GM18511 (cell line): Measurements from ENCODE around the gene FCN3.

Experiments
- ATAC-seq: cut with Tn5 transposase; IDR thresholded peaks from one replicate; pipeline ENCODE4 v1.9.1; 2021; ENCODE audit warnings: mild to moderate bottlenecking, moderate library complexity; ENCODE audit not compliant: unreplicated experiment

FCN3 gene

DNA sequence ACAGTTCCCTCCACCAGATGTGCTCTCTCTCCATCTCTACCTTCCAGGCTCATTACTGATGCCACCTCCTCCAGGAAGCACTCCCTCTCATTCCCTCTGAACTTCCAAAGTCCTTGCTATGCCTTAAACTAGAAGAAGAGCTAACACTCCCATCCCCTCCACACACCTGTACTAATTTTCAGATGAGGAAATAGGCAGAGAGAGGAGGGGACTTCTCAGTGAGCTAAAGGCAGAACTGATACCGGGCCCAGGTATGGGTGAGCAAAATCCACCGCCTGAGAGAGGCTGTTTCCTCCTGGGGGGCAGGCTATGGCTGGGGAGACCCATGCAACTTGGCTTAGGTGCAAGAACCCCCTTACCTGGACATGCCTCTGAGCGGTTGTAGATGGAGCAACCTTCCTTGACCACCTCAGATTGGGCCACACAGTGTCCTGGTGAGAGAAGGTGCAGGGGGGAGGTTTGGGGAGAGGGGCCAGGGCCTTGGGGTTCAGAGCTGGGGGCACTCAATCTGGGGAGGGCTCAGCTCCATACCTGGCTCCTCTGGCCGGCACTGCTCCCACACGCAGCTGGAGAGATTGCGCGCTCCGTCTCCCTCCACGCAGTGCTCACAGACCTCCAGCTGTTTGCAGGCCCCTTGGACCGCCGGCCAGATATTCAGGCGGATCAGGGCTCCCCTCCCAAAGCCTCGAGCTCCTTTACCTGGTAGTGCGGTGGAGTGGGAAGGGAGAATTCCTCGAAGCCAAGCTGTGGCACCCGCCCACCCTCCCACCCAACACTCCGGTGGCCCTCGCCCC lies 7.5 kb upstream of the FCN3 start:
- ATAC-seq = no peak

DNA sequence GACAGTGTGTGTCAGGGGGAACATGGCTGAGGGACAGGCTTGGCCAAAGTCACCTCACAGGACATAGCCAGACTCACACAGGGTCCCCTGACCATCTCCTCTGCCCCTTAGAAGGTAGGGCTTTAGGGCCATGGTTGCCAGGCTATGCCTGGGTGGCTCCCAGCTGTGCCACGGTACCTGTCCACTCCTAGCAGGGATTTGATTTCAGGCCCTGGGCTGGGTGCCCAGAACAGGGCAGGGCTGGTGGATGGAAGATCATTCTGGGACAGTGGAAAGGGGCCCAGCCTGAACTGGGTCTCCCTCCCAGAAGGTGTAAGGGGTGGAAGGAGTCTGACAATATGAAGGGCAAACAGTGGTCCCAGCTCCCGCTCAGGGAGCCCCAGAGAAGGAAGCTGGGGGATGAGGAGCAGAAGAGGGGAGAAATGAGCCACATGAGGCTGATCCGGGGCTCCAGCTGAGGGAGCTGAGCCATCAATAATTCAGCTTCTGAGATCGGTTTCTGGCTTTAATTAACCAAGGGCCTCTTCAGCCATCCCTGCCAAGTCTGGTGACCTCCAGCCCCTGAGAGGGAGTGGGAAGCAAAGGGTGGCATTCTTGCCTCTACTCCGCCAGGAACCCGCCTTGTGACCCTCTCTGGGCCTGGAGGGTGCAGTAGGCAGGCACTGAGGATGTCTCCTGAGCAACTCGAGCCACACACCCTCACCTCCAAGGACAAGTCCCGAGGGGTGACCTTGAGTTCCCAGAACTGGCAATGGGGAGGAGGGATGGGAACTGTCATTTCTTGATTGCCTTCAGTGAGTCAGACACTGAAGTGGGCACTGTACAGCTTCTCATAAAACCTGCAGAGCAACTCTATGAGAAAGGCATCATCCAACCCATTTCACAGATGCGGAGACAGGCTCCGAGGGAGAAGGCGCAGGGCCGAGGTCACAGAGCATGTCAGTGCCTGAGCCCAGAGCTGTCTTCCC lies 6.4 kb upstream of the FCN3 start:
- no peak for ATAC-seq

DNA sequence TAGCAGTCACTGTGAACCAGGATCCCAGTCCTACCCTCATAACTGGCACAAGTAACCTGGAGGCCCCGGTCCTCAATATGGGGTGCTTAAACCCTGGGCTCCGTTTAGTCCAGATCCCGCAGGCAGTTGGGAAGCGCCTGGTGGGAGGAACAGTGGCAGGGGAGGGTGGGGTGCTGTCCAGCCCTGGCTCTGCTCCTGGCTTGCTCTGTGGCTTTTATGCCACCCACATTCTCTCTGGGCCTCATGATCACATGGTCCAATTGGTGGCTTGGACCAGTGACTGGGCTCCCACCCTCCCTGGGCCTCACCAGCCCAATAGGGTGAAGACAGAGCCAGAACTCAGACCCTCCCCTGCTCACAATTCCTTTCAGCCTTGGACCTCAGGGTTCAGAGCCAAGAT lies 5.6 kb upstream of the FCN3 start:
- ATAC-seq = no peak

DNA sequence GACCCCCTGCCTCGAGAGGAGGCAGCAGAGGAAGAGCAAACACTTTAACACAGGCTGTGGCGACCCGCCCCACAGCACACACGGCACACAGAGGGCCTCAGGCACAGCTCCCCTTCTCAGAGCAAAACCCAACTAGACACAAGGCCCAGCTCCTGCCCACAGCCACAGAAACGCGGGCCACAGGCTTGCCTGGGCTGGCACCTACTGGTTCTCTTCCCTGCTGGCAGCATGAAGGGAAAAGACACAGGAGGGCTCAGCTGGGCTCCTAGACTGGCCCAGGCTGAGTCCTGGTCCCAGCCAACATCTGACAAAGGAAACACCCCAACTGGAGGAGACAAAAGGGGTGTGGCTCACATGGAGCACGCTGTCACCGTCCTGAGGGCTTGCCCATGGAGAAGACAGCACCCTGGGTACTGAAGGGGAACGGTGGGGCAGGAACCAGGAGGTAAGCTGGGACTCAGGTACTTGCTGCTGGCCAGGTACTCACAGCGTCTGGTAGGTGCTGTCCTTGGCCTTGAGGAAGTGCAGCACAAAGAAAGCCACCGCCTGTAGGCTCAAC lies 5.0 kb upstream of the FCN3 start:
- no peak for ATAC-seq

DNA sequence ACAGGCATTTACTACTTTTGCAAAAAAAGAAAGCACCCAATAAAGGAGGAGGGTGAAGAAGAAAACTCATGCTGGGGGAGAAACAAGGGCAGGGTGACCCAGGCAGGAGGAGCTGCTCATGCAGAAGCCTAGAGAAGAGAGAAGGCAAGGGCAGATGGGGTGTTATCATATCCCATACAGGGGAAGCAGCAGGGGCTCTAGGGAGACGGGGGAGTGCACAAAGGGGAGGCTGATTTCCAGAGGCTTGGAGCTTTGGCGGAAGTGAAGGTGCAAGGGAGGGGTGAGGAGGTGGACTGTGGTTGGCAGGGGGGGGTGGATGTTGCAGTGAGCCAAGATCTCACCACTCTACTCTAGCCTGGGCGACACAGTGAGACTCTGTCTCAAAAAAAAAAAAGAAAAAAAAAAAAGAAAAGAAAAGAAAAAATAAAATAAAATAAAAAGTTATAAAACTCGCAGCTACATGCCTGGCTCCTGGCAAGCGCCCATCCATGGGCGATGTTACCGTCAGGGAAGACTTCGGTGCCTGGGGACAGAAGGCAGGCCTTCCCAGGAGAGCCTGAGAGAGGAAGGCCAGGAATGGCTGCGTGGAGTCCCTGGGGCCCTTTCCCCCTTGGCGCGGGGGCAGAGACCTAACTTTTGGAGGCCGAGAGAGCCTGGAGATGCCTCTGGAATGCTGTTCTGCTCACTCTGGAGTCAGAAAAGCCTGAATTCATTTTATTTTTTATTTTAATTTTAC lies 3.3 kb upstream of the FCN3 start:
- ATAC-seq = no peak

DNA sequence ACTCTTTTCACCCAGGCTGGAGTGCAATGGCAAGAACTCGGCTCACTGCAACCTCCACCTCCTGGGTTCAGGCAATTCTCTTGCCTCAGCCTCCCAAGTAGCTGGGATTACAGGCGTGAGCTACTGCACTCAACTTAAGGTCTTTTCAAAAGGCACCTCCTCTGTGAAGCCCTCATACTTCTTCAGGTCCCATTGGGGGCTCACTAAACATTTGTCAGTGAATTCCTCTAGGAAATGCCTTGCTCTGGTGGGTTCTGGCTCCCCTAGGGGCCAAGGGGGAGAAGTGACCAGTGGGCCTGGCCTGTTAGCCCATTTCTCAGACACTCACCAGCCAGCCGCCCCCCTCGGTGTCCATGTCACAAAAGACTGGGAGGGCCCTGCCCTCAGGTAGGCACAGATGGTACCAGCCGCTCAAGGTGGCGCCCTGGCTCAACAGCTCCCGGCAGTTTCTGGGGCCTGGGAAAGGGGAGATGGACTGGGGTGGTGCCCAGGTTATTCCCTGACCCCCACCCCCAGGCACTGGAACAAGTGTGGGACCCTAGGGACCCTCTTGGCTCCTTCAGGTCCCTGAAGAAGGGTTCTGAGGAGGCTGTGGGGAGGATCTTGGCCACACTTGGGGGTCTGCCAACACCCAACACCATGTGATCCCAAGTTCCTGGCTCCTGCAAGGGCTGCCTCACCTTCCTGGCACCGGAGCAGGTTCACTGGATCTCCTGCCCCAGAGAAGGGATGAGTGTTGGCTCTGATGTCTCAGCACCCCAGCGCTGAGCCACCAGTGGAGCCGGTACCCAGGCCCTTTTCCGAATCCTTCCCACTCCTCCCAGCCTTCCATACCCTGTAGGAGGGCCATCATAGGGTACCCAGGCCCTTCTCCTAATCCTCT lies 1.6 kb downstream of the FCN3 start:
- ATAC-seq = no peak

DNA sequence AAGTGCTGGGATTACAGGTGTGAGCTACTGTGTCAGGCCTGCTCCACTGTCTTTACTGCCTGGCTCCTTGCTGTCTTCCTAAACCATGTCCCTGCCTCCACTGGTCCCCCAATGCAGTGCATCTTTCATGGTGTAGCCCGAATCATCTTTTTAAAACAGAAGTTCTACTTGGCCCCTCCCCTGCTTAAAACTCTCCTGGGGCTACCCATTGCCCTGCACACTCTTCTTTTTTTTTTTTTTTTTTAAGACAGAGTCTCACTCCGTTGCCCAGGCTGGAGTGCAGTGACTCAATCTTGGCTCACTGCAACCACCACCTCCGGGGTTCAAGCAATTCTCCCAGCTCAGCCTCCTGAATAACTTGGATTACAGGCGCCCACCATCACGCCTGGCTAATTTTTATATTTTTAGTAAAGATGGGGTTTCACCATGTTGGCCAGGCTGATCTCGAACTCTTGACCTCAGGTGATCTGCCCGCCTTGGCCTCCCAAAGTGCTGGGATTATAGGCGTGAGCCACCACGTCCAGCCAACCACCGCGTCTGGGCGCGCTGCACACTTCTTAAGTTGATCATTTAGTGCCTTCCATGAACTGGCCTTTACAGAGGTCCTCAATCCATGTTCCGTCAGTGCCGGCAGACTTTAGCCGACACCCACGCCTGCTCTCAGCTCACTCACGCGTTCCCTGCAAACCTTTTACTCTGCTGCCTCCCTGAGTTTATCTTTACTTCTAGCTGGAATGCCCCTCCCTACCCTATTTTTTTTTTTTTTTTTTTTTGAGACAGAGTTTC lies 2.4 kb downstream of the FCN3 start:
- ATAC-seq = no peak

DNA sequence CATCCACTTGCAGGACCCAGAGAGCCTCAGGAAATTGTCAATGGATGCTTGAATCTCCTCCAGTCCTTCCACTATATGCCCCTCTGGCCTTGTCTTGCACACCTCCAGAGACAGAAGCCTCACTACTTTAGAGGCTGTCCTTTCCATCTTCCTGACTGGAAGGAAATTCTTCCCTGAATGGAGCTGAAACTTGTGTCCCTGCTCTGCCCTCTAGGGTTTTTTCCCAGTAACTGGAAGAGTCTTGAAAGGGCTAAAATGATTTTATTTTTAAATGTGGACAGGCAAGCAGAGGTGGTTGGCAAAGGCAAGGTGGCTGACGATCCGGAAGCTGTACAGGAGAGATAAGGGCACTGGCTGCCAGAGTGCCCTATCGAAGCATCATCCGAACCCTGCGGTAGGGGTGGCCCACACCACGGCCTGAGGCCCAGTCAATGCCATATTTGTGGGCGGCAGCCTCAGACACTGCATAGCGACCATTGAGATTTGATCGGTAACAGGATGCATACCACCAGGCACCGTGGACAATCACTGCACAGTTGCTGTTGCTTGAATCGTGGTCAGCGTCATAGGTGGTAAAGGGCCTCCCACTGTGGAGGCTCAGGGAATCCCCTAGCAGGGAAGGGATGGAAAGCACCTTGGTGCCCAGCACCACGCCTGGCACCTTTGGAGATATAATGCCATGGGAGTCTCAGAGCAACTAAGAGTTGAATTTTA lies 5.6 kb downstream of the FCN3 start:
- ATAC-seq = no peak

DNA sequence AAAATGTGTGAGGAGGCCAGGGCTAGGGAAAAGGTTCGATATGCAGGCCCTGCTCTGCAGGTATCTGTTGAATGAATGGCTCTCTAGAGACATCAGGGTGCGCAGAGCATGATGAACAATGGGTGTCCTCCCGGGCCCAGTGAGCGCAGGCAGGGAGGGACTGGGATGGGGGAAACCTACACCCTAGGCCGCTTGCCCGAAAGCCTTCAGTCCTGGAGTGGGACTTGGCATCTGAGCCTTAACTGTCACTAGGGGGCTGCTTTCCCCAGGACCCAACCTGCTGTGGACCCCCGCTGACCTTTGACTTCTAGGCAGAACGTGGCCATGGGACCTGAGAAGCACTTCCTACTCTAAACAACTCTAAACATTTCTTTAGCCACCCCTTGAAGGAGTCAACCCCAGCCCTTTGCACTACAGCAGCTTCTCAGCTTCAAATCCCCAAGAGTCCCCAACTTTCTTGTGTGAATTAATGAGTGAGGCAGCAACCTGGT lies 7.4 kb downstream of the FCN3 start:
- no peak for ATAC-seq

DNA sequence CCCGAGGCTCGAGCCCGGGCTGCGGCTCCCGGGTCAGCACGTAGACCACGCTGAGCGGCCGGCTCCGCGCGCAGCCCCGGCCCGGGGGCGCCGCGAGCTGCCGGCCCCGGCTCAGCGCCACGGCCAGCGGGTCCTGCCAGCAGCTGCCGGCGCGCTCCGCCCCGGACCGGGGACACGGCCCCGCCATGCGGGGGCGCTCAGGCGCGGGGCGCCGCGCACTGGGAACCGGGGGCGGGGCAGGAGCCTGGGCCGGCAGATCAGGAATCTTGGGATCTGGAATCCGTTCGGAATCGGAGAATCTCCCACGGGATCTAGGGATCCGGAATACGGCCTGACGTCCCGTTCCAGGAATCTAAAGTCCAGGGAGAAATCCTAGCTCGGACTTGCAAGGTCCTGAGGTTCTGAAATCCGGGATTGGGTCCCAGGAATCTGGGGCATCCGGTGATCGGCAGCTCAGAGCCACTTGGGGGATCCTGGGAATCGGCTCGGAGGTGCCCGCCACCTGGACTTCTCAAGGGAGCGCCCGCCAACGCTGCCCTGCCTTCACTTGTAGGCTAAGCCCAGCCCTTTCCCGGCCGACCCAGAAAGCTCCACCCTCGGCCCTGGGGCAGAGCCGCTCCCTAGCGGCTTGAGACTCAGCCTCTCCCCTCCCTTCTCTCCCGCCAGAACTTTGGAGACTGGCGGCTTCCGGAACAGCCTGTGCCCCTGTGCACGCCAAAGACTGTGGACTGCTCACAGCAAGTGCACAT lies 8.0 kb downstream of the FCN3 start, which contains the start of gene MAP3K6:
TSS of gene MAP3K6 (minus strand) at position 551 of the 749 bp plus-strand sequence. CDS start at position 187, 364 bp downstream.
- peak; percentile 38 for ATAC-seq

DNA sequence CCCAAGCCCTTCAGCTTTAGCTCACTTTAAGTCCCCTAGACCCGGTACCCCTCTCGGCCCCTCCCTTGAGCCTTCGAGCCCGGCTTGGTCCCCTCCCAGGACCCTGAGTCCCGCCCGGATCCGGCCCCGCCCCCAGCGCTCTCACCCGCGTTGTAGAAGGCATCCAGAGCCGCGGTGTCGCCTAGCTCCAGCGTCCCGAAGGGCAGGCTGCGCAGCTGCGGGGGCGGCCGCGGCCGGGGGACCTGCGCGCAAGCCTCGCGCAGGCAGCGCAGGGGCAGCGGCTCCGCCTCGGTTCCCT lies 8.6 kb downstream of the FCN3 start:
- ATAC-seq = peak; percentile 38

DNA sequence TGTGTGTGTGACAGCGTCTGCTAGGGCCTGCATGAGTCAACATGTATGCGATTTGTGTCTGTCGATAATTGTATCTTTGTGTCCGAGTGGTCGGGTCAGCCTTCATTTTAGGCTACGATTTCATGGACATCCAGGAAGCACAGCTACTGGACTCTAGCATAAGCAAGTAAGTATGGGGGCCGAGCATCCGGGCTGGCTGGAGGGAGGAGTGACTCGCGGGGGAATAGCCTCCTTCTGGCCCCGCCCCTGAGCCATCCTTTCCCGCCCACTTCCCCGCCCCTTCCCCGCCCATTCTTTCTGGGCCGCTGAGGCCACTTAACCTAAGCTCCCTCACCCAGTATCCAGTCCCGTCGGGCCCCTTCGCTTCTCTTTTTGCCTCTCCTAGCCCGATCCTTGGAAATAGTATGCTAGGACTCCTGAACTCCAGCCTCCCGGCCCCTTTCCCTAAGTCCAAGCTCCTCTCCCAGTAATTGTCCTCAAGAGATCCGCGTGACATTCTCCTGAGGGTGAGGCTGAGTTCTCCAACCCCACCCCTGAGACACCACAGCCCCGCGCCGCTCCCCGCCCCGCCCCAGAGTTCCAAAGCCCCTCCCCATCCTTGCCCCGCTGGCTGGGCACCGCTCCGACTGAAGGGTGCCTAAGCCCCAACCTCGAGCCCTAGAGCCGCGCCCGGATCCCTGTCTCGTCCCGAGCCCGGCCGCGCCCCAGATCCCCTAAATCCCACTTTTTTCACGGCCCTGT lies 9.1 kb downstream of the FCN3 start:
- ATAC-seq = peak; percentile 48

DNA sequence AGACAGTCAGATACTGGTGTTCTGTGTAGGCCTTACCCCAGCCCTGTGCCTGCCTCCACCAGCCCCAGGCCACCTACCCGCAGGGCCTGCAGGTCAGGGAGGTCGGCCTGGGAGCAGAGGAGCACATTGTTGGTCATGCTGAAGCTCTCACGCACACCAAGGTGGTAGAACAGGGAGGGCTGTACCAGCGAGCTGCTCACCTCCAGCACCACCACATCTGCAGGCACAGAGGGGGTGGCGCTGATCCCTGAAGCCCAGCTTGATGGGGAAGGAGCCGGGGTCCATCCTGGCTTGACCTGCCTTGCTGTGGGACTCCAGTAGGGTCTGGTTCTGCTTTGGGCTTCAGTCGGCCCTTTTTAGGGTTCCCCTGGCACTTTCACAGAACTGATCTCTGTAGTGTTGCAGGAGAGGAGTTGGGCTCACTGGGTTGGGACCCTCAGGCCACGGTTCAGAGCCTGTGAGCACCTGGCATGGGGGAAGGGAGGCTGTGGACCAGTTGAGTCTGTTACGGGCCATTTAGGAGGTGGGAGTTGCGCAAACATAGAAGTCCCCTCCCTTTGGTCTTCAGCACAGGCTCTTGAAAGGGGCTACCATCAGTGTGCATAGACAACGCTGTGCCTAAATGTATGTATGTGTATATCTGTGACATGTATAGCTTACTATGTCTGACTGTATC lies 9.8 kb downstream of the FCN3 start:
- no peak for ATAC-seq

DNA sequence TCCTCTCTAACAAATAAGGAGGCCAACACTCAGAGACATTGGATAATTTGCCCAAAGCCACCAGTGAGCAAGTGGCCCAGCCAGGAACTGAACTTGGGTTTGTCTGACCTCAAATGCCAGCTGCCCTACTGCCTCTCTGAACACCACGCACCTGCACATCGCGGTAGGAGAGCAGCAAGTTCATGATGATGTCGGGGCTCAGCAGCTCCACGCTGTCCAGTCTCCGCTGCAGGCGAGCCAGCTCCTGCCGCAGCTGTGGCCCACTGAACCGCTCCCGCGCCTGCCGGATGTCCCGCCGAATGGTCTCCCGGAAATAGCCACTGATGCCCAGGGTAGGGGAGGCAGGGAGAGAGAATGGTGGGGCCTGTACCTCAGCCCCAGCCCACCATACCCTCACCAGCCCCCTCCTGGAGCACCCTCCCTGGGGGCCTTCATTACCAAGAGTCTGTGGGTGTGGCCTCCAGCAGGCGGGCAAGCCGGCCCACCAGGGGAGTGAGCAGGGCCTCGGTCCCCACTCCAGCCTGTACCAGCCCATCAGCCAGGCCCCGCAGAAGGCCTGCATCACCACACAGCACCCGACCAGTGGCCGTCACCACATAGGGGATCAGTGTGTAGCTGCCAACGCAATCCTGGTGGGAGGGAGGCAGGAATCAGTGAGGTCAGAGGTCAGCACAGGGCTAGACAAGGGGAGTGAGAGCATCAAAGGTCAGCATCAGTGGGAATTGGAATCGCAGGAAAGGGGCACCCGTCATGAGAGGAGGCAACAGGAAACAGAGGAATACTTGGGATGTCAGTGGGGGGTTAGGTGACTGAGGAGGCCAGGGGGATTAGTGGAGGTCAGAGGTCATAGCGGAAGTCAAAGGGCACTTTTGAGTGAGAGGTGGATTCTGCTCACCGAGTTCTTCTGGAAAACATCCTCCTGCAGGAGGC lies 10.6 kb downstream of the FCN3 start:
- no peak for ATAC-seq

DNA sequence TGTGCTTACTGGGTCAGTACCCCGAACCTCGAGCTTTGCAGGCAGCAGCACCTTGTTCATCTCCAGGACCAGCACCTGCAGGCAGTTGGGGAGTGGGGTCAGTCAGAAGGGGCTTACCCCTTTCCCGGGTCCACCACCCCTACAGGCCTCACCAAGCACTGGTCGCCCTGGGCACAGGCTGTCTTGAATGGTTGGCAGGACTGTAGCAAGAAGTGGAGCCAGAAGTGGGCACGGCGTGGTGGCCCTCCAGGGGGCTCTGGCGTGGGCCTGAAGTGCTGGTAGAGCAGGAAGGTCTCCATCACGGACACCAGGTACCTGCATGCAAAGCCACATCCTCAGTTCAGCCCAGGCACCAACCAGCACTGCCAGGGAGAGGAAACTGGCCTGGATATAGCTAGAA lies 13.1 kb downstream of the FCN3 start:
- ATAC-seq = no peak

DNA sequence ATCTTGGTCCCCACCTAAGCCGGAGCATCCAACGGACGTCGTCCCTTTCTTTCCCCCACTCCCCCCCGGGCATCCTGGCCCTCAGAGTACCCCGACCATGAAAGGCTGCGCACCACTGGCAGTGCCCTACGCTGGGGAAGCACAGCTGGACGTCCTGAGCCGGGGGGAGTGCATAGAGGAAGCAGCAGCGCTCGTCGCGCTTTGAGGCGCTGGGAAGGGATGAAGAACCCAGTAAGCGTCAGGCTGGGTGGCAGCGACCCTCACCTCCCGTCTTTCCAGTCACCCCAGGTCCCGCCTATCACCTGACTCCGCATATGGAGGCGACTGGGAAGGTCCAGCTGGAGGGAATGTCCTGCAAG lies 13.6 kb downstream of the FCN3 start:
- ATAC-seq = no peak
